ENCODE data around the gene C13orf42. TPM values are rescaled to one million over a fixed set of nuclear protein-coding genes. Genes with fewer than 3 reads are reported as not detected.

Gene C13orf42
- total RNA-seq, 1 experiment from 2014 or later, result 8.2 TPM

DNA sequence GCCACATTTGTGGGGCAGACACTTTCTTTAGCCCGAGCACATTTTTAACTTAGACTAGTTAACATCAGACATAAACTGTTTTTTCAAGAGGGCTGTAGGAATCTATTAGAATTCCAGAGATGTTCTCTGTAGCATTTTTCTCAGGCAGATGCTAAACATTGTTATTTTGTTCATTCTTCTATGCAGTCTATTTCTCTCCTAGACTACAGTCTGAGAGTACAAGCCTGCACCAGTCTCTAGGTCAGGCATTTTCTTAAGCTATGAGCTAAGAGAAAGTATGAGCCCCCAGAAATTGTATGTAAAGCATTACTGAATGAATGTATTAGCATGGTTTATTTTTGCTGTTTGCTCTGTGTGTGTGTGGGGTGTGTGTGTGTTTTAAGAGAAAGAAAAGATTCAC lies 923 bp upstream of the C13orf42 start (continued):
- TF ChIP-seq SP1 (CRISPR knock-in tag; conservative IDR thresholded peaks at IDR 0.05) (no peak), IRF2 (CRISPR knock-in tag; IDR thresholded peaks at IDR 0.05; ENCODE audit: borderline replicate concordance, low read depth) (no peak), CREM (CRISPR knock-in tag; IDR thresholded peaks at IDR 0.05) (no peak), ELF4 (CRISPR knock-in tag; IDR thresholded peaks at IDR 0.05; ENCODE audit: low read depth) (no peak), NFATC4 (CRISPR knock-in tag; IDR thresholded peaks at IDR 0.05) (no peak)
- TF ChIP-seq, protein P1, sequence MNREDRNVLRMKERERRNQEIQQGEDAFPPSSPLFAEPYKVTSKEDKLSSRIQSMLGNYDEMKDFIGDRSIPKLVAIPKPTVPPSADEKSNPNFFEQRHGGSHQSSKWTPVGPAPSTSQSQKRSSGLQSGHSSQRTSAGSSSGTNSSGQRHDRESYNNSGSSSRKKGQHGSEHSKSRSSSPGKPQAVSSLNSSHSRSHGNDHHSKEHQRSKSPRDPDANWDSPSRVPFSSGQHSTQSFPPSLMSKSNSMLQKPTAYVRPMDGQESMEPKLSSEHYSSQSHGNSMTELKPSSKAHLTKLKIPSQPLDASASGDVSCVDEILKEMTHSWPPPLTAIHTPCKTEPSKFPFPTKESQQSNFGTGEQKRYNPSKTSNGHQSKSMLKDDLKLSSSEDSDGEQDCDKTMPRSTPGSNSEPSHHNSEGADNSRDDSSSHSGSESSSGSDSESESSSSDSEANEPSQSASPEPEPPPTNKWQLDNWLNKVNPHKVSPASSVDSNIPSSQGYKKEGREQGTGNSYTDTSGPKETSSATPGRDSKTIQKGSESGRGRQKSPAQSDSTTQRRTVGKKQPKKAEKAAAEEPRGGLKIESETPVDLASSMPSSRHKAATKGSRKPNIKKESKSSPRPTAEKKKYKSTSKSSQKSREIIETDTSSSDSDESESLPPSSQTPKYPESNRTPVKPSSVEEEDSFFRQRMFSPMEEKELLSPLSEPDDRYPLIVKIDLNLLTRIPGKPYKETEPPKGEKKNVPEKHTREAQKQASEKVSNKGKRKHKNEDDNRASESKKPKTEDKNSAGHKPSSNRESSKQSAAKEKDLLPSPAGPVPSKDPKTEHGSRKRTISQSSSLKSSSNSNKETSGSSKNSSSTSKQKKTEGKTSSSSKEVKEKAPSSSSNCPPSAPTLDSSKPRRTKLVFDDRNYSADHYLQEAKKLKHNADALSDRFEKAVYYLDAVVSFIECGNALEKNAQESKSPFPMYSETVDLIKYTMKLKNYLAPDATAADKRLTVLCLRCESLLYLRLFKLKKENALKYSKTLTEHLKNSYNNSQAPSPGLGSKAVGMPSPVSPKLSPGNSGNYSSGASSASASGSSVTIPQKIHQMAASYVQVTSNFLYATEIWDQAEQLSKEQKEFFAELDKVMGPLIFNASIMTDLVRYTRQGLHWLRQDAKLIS (CRISPR knock-in tag; IDR thresholded peaks at IDR 0.05; ENCODE audit: borderline replicate concordance), result no peak
- TF ChIP-seq, protein P2, sequence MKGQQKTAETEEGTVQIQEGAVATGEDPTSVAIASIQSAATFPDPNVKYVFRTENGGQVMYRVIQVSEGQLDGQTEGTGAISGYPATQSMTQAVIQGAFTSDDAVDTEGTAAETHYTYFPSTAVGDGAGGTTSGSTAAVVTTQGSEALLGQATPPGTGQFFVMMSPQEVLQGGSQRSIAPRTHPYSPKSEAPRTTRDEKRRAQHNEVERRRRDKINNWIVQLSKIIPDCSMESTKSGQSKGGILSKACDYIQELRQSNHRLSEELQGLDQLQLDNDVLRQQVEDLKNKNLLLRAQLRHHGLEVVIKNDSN (CRISPR knock-in tag; IDR thresholded peaks at IDR 0.05), result no peak

DNA sequence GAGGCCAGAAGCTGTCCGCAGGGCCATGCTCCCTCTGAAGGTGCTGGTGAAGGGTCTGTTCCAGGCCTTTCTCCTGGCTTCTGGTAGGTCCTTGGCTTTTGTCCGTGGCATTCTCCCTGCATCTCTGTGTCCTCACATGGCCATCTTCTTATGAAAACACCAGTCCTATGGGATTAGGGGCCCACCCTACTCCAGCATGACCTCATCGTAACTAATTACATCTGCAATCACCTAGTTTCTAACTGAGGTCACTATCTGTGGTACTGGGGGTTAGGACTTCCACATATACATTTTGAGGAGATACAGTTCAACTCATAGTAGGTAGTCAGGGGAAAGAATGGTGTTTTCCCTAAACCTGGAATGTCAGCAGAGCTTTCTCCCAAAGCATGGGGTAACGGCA lies 3.1 kb downstream of the C13orf42 start:
- Mint-ChIP-seq H3K27me3 (ENCODE audit: low read depth) (no peaks in the 10 kb centered on the region), H3K27ac (no peak overlapping the region), H3K4me1 (no peaks in the 10 kb centered on the region), H3K4me3 (no peak overlapping the region), H3K36me3 (no peaks in the 10 kb centered on the region), H3K9me3 (no peaks in the 10 kb centered on the region)
- DNase-seq (ENCODE audit: low spot score), result no peak
- TF ChIP-seq, protein P3, sequence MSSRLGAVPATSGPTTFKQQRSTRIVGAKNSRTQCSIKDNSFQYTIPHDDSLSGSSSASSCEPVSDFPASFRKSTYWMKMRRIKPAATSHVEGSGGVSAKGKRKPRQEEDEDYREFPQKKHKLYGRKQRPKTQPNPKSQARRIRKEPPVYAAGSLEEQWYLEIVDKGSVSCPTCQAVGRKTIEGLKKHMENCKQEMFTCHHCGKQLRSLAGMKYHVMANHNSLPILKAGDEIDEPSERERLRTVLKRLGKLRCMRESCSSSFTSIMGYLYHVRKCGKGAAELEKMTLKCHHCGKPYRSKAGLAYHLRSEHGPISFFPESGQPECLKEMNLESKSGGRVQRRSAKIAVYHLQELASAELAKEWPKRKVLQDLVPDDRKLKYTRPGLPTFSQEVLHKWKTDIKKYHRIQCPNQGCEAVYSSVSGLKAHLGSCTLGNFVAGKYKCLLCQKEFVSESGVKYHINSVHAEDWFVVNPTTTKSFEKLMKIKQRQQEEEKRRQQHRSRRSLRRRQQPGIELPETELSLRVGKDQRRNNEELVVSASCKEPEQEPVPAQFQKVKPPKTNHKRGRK (CRISPR knock-in tag; IDR thresholded peaks at IDR 0.05; ENCODE audit: borderline replicate concordance), result no peak
- TF ChIP-seq, protein P4, sequence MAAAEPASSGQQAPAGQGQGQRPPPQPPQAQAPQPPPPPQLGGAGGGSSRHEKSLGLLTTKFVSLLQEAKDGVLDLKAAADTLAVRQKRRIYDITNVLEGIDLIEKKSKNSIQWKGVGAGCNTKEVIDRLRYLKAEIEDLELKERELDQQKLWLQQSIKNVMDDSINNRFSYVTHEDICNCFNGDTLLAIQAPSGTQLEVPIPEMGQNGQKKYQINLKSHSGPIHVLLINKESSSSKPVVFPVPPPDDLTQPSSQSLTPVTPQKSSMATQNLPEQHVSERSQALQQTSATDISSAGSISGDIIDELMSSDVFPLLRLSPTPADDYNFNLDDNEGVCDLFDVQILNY (CRISPR knock-in tag; IDR thresholded peaks at IDR 0.05), result no peak
- TF ChIP-seq CREM (CRISPR knock-in tag; IDR thresholded peaks at IDR 0.05), result no peak
- TF ChIP-seq, protein P5, sequence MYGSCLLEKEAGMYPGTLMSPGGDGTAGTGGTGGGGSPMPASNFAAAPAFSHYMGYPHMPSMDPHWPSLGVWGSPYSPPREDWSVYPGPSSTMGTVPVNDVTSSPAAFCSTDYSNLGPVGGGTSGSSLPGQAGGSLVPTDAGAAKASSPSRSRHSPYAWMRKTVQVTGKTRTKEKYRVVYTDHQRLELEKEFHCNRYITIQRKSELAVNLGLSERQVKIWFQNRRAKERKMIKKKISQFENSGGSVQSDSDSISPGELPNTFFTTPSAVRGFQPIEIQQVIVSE (CRISPR knock-in tag; IDR thresholded peaks at IDR 0.05; ENCODE audit: borderline replicate concordance), result no peak
- TF ChIP-seq ZNF671 (CRISPR knock-in tag; IDR thresholded peaks at IDR 0.05), result no peak
- TF ChIP-seq ELF4 (CRISPR knock-in tag; IDR thresholded peaks at IDR 0.05; ENCODE audit: low read depth), result no peak
- TF ChIP-seq TEAD1 (CRISPR knock-in tag; IDR thresholded peaks at IDR 0.05), result no peak
- TF ChIP-seq, protein P6, sequence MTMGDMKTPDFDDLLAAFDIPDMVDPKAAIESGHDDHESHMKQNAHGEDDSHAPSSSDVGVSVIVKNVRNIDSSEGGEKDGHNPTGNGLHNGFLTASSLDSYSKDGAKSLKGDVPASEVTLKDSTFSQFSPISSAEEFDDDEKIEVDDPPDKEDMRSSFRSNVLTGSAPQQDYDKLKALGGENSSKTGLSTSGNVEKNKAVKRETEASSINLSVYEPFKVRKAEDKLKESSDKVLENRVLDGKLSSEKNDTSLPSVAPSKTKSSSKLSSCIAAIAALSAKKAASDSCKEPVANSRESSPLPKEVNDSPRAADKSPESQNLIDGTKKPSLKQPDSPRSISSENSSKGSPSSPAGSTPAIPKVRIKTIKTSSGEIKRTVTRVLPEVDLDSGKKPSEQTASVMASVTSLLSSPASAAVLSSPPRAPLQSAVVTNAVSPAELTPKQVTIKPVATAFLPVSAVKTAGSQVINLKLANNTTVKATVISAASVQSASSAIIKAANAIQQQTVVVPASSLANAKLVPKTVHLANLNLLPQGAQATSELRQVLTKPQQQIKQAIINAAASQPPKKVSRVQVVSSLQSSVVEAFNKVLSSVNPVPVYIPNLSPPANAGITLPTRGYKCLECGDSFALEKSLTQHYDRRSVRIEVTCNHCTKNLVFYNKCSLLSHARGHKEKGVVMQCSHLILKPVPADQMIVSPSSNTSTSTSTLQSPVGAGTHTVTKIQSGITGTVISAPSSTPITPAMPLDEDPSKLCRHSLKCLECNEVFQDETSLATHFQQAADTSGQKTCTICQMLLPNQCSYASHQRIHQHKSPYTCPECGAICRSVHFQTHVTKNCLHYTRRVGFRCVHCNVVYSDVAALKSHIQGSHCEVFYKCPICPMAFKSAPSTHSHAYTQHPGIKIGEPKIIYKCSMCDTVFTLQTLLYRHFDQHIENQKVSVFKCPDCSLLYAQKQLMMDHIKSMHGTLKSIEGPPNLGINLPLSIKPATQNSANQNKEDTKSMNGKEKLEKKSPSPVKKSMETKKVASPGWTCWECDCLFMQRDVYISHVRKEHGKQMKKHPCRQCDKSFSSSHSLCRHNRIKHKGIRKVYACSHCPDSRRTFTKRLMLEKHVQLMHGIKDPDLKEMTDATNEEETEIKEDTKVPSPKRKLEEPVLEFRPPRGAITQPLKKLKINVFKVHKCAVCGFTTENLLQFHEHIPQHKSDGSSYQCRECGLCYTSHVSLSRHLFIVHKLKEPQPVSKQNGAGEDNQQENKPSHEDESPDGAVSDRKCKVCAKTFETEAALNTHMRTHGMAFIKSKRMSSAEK (CRISPR knock-in tag; IDR thresholded peaks at IDR 0.05; ENCODE audit: borderline replicate concordance), result no peak
- TF ChIP-seq, protein P7, sequence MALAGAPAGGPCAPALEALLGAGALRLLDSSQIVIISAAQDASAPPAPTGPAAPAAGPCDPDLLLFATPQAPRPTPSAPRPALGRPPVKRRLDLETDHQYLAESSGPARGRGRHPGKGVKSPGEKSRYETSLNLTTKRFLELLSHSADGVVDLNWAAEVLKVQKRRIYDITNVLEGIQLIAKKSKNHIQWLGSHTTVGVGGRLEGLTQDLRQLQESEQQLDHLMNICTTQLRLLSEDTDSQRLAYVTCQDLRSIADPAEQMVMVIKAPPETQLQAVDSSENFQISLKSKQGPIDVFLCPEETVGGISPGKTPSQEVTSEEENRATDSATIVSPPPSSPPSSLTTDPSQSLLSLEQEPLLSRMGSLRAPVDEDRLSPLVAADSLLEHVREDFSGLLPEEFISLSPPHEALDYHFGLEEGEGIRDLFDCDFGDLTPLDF (CRISPR knock-in tag; IDR thresholded peaks at IDR 0.05), result no peak
- no peak for TF ChIP-seq OVOL2 (CRISPR knock-in tag; IDR thresholded peaks at IDR 0.05; ENCODE audit: borderline replicate concordance)
- no peak for TF ChIP-seq SP1 (CRISPR knock-in tag; conservative IDR thresholded peaks at IDR 0.05)
- no peak for TF ChIP-seq GTF2I (CRISPR knock-in tag; conservative IDR thresholded peaks at IDR 0.05)
- no peak for TF ChIP-seq ZNF423 (CRISPR knock-in tag; IDR thresholded peaks at IDR 0.05)
- no peak for TF ChIP-seq HMGA2 (CRISPR knock-in tag; IDR thresholded peaks at IDR 0.05)
- no peak for TF ChIP-seq GABPB1 (CRISPR knock-in tag; IDR thresholded peaks at IDR 0.05)
- ChIA-PET CTCF (interaction anchor here (1.0 to 2.7 kb wide), 2 partner anchors 14 to 17 kb away, joined by 3 to 8 read pairs; no protein-coding TSS in a partner anchor), POLR2A (no interaction called here)
- no peak for ATAC-seq

Data from WTC11 (cell line).